Measurements from ENCODE around the gene SPATA16.

DNA sequence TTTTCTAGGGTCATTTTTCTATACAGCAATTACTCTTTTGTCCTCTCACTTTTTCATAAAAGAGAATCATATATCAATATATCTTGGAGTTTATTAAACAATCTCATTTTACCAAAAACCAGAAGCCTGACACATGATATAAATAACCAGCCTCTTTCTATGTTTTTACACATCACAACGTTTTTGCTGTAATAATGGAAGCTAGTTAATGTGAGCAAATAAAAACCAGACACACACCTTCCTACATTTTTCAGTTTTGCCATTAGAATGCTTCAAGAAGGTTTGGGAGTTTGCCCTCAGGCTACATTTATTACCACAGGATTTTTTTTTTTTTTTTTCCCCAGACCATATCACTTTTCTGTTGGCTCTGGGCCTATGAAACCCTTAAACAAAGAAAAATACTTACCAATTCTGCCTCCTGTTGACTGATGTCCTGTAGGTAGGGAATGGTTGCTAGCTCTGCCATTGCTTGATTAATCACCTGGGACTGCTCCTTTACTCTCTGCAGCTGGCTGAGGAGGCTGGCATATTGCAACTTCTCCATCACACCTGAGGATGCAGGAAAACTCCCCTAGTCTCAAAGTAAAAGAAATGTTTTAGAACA lies 225.0 kb downstream of the SPATA16 start:
- TF ChIP-seq EZH2 (optimal IDR thresholded peaks at IDR 0.05; ENCODE audit: low read depth, low read length) = no peak
- TF ChIP-seq, protein P1, sequence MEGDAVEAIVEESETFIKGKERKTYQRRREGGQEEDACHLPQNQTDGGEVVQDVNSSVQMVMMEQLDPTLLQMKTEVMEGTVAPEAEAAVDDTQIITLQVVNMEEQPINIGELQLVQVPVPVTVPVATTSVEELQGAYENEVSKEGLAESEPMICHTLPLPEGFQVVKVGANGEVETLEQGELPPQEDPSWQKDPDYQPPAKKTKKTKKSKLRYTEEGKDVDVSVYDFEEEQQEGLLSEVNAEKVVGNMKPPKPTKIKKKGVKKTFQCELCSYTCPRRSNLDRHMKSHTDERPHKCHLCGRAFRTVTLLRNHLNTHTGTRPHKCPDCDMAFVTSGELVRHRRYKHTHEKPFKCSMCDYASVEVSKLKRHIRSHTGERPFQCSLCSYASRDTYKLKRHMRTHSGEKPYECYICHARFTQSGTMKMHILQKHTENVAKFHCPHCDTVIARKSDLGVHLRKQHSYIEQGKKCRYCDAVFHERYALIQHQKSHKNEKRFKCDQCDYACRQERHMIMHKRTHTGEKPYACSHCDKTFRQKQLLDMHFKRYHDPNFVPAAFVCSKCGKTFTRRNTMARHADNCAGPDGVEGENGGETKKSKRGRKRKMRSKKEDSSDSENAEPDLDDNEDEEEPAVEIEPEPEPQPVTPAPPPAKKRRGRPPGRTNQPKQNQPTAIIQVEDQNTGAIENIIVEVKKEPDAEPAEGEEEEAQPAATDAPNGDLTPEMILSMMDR (IDR thresholded peaks at IDR 0.05; ENCODE audit: low read length) = no peak
